CD14-positive monocyte (primary cell): ENCODE results near the gene LAGE3. TPM values are rescaled to one million over a fixed set of nuclear protein-coding genes. Genes with fewer than 3 reads are reported as not detected.
A peak's percentile ranks its signal among the peaks of the same experiment; 100 is the strongest.

Source experiments
- DNase-seq, 3 donors: peaks; one replicate each; pipeline ENCODE4 v3.0.0-alpha.2; 2011 to 2022
- H2AFZ ChIP-seq: 2 replicates; pipeline ENCODE4 v1.6.0; 2012; ENCODE audit warnings: mild to moderate bottlenecking, low read depth, low read length, inconsistent platforms; ENCODE audit not compliant: insufficient read depth, poor library complexity, severe bottlenecking
- H3K27ac ChIP-seq, 2 donors: 1 replicate in 1 of 2; 2 replicates in 1 of 2; pipeline ENCODE4 v1.5.1; 2012 to 2013; ENCODE audit warnings: low read length in 2 of 2, control low read depth in 1 of 2, inconsistent platforms in 1 of 2, low read depth in 1 of 2, mild to moderate bottlenecking in 1 of 2
- H3K27me3 ChIP-seq, 2 donors: one replicate each; pipeline versions ENCODE4 v1.6.0 to v1.6.1; 2011 to 2013; ENCODE audit warnings: low read length in 2 of 2; ENCODE audit not compliant: control insufficient read depth in 2 of 2, insufficient read depth in 2 of 2
- H3K36me3 ChIP-seq, 2 donors: replicated peaks in 1 of 2; 1 replicate in 1 of 2; 2 replicates in 1 of 2; pipeline versions ENCODE4 v1.5.1 to v1.6.1; 2012 to 2013; ENCODE audit warnings: low read length in 2 of 2, control low read depth in 1 of 2, inconsistent platforms in 1 of 2, mild to moderate bottlenecking in 1 of 2; ENCODE audit not compliant: insufficient read depth in 2 of 2, control insufficient read depth in 1 of 2
- H3K4me1 ChIP-seq, 2 donors: 1 replicate in 1 of 2; 2 replicates in 1 of 2; pipeline versions ENCODE4 v1.5.1 to v1.6.1; 2012 to 2013; ENCODE audit warnings: low read length in 2 of 2, control low read depth in 1 of 2, inconsistent platforms in 1 of 2, mild to moderate bottlenecking in 1 of 2, moderate library complexity in 1 of 2; ENCODE audit not compliant: insufficient read depth in 2 of 2, control insufficient read depth in 1 of 2
- H3K4me2 ChIP-seq: replicated peaks from 2 replicates; pipeline ENCODE3; 2012; ENCODE audit warnings: low read length, moderate library complexity, mild to moderate bottlenecking; ENCODE audit not compliant: poor library complexity, severe bottlenecking; ENCODE audit errors: extremely low read depth
- H3K4me3 ChIP-seq, 3 experiments: fragments of 200-600 bp in 1 of 3; sonication (generic) in 1 of 3; replicated peaks in 1 of 3; 1 replicate in 2 of 3; 2 replicates in 1 of 3; pipeline ENCODE4 v1.5.1; 2011 to 2013; ENCODE audit warnings: low read length in 3 of 3, mild to moderate bottlenecking in 3 of 3, control low read depth in 2 of 3, low read depth in 2 of 3, inconsistent platforms in 1 of 3, moderate library complexity in 1 of 3
- H3K79me2 ChIP-seq: 2 replicates; pipeline ENCODE4 v1.6.0; 2012; ENCODE audit warnings: mild to moderate bottlenecking, control low read depth, inconsistent platforms, low read length, moderate library complexity; ENCODE audit not compliant: insufficient read depth
- H3K9ac ChIP-seq: 2 replicates; pipeline ENCODE4 v1.6.0; 2017; ENCODE audit warnings: low read length, mild to moderate bottlenecking; ENCODE audit not compliant: insufficient read depth, poor library complexity, severe bottlenecking
- H3K9me3 ChIP-seq, 2 donors: replicated peaks in 1 of 2; 1 replicate in 1 of 2; 2 replicates in 1 of 2; pipeline versions ENCODE4 v1.5.1 to v1.6.1; 2012 to 2013; ENCODE audit warnings: low read length in 2 of 2, control low read depth in 1 of 2; ENCODE audit not compliant: control insufficient read depth in 1 of 2, insufficient read depth in 1 of 2
- H4K20me1 ChIP-seq: 2 replicates; pipeline ENCODE4 v1.6.0; 2012; ENCODE audit warnings: mild to moderate bottlenecking, low read length, control low read depth, moderate library complexity; ENCODE audit not compliant: insufficient read depth
- H3K27ac Mint-ChIP-seq, 7 donors: one replicate each; pipeline ENCODE4 v1.8.0; 2020; ENCODE audit warnings: mild to moderate bottlenecking in 7 of 7, mixed read lengths in 7 of 7, moderate library complexity in 6 of 7, inconsistent platforms in 2 of 7
- H3K27me3 Mint-ChIP-seq, 3 donors: one replicate each; pipeline ENCODE4 v1.8.0; 2021 to 2022; ENCODE audit warnings: low read depth in 3 of 3, mild to moderate bottlenecking in 3 of 3, mixed read lengths in 3 of 3, moderate library complexity in 3 of 3, inconsistent platforms in 1 of 3
- H3K36me3 Mint-ChIP-seq, 2 donors: one replicate each; pipeline ENCODE4 v1.8.0; 2020; ENCODE audit warnings: mixed read lengths in 2 of 2, inconsistent platforms in 1 of 2, mild to moderate bottlenecking in 1 of 2
- H3K4me1 Mint-ChIP-seq: one replicate; pipeline ENCODE4 v1.8.0; 2020; ENCODE audit warnings: mild to moderate bottlenecking, mixed read lengths
- H3K4me3 Mint-ChIP-seq, 2 donors: one replicate each; pipeline ENCODE4 v1.8.0; 2020; ENCODE audit warnings: mild to moderate bottlenecking in 2 of 2, mixed read lengths in 2 of 2, moderate library complexity in 1 of 2
- H3K9me3 Mint-ChIP-seq, 7 donors: one replicate each; pipeline ENCODE4 v1.8.0; 2020 to 2022; ENCODE audit warnings: mixed read lengths in 7 of 7, mild to moderate bottlenecking in 6 of 7, moderate library complexity in 6 of 7, inconsistent platforms in 2 of 7
- WGBS: methylation state at CpG from one replicate; pipeline ENCODE4 v1.1.5; 2013; ENCODE audit warnings: missing lambda C conversion rate; ENCODE audit not compliant: insufficient coverage; 5-methylcytosine and 5-hydroxymethylcytosine counted together
- intact Hi-C, 2 donors: fragments of 100-400 bp; cut with micrococcal nuclease; formaldehyde crosslinking; loops; one replicate each; pipeline versions ENCODE4 v1.15.0 to v1.15.1; 2023
- polyA plus RNA-seq, 3 donors: library from polyadenylated mRNA; depleted of rRNA in 1 of 3; unstranded in 2 of 3; stranded (reverse) in 1 of 3; fragments of 300-500 nt in 2 of 3; fragments of >200 nt in 1 of 3; fragmentation: Illumina TruSeq in 2 of 3; gene quantifications; 1 replicate in 2 of 3; 2 replicates in 1 of 3; pipeline ENCODE4 v1.2.3, GENCODE V29; 2012 to 2021
- TF ChIP-seq, protein P1 (sequence below): fragments of 200-600 bp; IDR thresholded peaks from one replicate; pipeline ENCODE4 v1.8.0; 2022; ENCODE audit warnings: antibody characterized with exemption, mild to moderate bottlenecking

Gene LAGE3
- polyA plus RNA-seq, 3 donors = 12.4 to 30.9 (median 18.6) TPM

DNA sequence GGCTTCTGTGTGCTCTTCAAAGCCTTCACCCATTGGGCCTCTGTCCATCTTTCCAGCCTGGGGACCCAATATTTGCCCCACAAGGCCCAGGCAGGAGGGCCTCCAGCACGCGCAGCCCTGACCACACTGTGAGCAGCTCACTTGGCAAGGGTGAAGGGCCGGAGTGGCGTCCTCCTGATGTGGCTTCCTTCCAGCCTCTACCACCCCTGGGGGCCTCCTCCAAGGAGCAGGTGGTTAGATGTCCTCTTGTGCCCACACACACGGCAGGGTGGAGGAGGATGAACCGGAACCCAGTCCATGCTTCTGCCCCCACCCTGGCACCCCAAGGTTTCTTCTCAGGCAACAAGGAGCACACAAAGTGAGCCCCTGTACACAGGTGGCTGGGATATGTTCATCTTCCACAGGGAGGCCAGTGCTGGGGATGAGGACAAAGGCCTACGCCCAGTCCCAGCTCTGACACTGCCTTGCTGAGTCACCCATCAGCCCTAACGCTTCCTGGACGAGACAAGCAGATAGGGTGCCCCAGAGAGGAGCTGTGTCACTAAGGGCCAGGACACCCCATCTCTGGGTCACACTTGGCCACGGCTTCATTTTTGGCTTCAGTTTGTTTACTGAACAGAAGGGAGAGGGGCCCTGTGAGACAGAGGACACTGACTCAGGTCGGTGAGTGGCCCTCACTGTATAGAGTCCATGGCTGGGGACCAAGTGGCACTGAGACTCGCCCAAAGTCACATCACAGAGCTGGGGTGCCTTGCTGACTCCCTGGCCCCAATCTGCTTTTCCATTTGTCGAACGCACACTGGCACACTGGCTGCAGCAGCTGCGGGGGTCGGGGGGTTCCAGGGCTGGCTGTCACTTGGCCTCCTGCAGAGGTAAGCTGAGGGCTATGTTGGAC is 5.4 kb upstream of the LAGE3 start:
- Mint-ChIP-seq H3K27ac (peak overlapping the region; percentile 56 to 77 (median 66)), H3K9me3 (peaks cover 0 to 18% (median 4%) of the 10 kb centered on the region in 7 donors), H3K4me3 (peak overlapping the region; percentile 46 to 65), H3K36me3 (peaks cover 12 to 18% of the 10 kb centered on the region in 2 donors), H3K4me1 (peaks cover 27% of the 10 kb centered on the region), H3K27me3 (peaks cover 0 to 17% (median 3%) of the 10 kb centered on the region in 3 donors)
- Histone ChIP-seq H3K27me3 (no peaks in the 10 kb centered on the region), H3K9ac (no peak overlapping the region), H3K4me3 (peak overlapping the region in 1 of 3 experiments; percentile 74), H3K4me1 (peaks cover 35 to 49% of the 10 kb centered on the region in 2 donors), H3K9me3 (no peaks in the 10 kb centered on the region), H3K27ac (peak overlapping the region; percentile 27 to 66), H4K20me1 (no peaks in the 10 kb centered on the region), H3K4me2 (peak overlapping the region; percentile 77), H3K79me2 (peaks cover 20% of the 10 kb centered on the region), H3K36me3 (peaks cover 0 to 3% of the 10 kb centered on the region in 2 donors), H2AFZ (no peak overlapping the region)
- peak; percentile 49 to 70 (median 65) for DNase-seq
- intact Hi-C loops = no loop called here
- TF ChIP-seq, protein P1, sequence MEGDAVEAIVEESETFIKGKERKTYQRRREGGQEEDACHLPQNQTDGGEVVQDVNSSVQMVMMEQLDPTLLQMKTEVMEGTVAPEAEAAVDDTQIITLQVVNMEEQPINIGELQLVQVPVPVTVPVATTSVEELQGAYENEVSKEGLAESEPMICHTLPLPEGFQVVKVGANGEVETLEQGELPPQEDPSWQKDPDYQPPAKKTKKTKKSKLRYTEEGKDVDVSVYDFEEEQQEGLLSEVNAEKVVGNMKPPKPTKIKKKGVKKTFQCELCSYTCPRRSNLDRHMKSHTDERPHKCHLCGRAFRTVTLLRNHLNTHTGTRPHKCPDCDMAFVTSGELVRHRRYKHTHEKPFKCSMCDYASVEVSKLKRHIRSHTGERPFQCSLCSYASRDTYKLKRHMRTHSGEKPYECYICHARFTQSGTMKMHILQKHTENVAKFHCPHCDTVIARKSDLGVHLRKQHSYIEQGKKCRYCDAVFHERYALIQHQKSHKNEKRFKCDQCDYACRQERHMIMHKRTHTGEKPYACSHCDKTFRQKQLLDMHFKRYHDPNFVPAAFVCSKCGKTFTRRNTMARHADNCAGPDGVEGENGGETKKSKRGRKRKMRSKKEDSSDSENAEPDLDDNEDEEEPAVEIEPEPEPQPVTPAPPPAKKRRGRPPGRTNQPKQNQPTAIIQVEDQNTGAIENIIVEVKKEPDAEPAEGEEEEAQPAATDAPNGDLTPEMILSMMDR = no peak
- WGBS = 48% methylated on average over 5 of the region's 16 CpGs

DNA sequence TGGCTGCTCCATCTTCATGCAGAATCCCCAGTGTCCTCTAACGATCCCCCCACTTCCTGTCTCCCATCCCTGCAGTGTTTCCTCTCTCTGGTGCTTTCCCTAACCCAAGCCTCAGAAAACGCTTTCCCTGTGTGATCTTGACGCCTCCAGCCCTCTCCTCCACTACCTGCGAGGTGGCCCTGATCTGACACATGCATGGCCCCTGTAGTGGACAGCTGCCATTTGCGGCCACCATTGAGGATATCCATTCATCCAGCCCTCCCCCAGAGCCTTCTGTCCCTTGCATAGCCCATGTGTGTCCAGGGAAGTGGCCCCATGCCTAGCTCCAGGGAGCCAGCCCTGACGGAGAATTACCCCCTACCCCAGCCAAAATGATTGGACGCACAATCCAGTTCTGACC is 4.2 kb upstream of the LAGE3 start:
- Mint-ChIP-seq H3K4me3 (no peak overlapping the region), H3K27ac (peak overlapping the region in 1 of 7 donors; percentile 42), H3K9me3 (peaks cover 0 to 10% (median 5%) of the 10 kb centered on the region in 7 donors), H3K36me3 (peaks cover 8 to 15% of the 10 kb centered on the region in 2 donors), H3K4me1 (peaks cover 25% of the 10 kb centered on the region), H3K27me3 (peaks cover 0 to 18% (median 3%) of the 10 kb centered on the region in 3 donors)
- Histone ChIP-seq H3K9me3 (no peaks in the 10 kb centered on the region), H3K9ac (no peak overlapping the region), H3K36me3 (peaks cover 0 to 3% of the 10 kb centered on the region in 2 donors), H4K20me1 (no peaks in the 10 kb centered on the region), H3K79me2 (peaks cover 17% of the 10 kb centered on the region), H3K4me3 (no peak overlapping the region), H3K27ac (no peak overlapping the region), H3K4me2 (no peak overlapping the region), H3K27me3 (no peaks in the 10 kb centered on the region), H2AFZ (no peak overlapping the region), H3K4me1 (peaks cover 35 to 47% of the 10 kb centered on the region in 2 donors)
- TF ChIP-seq, protein P1 = no peak
- DNase-seq = no peak
- intact Hi-C loops = no loop called here
- WGBS = 36% methylated on average over 2 of the region's 7 CpGs
